CD4-positive, alpha-beta T cell (primary cell): ENCODE results near the gene SUCNR1. TPM values are rescaled to one million over a fixed set of nuclear protein-coding genes. Genes with fewer than 3 reads are reported as not detected.
"Not testable (repeated sequence)": the region's sequence is repeated elsewhere in the genome, so short reads cannot be mapped to it uniquely, and the experiment has no call there.

Source experiments
- ATAC-seq: fragments of 200-7000 bp; cut with Tn5 transposase; one replicate; pipeline ENCODE4 v1.10.0; 2022; ENCODE audit warnings: mild to moderate bottlenecking; ENCODE audit not compliant: poor library complexity
- CTCF ChIA-PET: fragments of 350-600 bp; sonication (Branson Sonifier 250); formaldehyde crosslinking; loops from one replicate; lab custom pipeline; 2021; ENCODE audit warnings: antibody characterized with exemption, inconsistent platforms; lab: Charles Lee
- POLR2A ChIA-PET: fragments of 350-600 bp; sonication (Branson Sonifier 250); formaldehyde crosslinking; loops from one replicate; lab custom pipeline; 2021; ENCODE audit warnings: antibody characterized with exemption, inconsistent platforms; lab: Charles Lee
- DNase-seq, 14 experiments: peaks; one replicate each; pipeline ENCODE4 v3.0.0-alpha.2; 2013 to 2020; ENCODE audit warnings: mixed read lengths in 2 of 14
- H3K27ac ChIP-seq, 2 donors: one replicate each; pipeline versions ENCODE4 v1.5.1 to v1.7.0; 2013; ENCODE audit warnings: low read length in 2 of 2, low read depth in 1 of 2, mild to moderate bottlenecking in 1 of 2
- H3K27me3 ChIP-seq, 2 experiments: 1 replicate in 1 of 2; 2 replicates in 1 of 2; pipeline versions ENCODE4 v1.6.1 to v1.7.0; 2013; ENCODE audit warnings: low read length in 2 of 2, control low read depth in 1 of 2, mild to moderate bottlenecking in 1 of 2, moderate library complexity in 1 of 2; ENCODE audit not compliant: insufficient read depth in 2 of 2, control insufficient read depth in 1 of 2
- H3K36me3 ChIP-seq: one replicate; pipeline ENCODE4 v1.6.1; 2013; ENCODE audit warnings: low read length, control low read depth; ENCODE audit not compliant: insufficient read depth
- H3K4me1 ChIP-seq: one replicate; pipeline ENCODE4 v1.6.1; 2013; ENCODE audit warnings: low read length, control low read depth; ENCODE audit not compliant: insufficient read depth
- H3K4me3 ChIP-seq: one replicate; pipeline ENCODE4 v1.5.1; 2013; ENCODE audit warnings: mild to moderate bottlenecking, low read length, moderate library complexity
- H3K9me3 ChIP-seq, 2 experiments: 1 replicate in 1 of 2; 2 replicates in 1 of 2; pipeline versions ENCODE4 v1.6.1 to v1.7.0; 2013; ENCODE audit warnings: low read length in 2 of 2, mild to moderate bottlenecking in 2 of 2, control low read depth in 1 of 2, moderate library complexity in 1 of 2; ENCODE audit not compliant: control insufficient read depth in 1 of 2, insufficient read depth in 1 of 2
- H3K27ac Mint-ChIP-seq: one replicate; pipeline ENCODE4 v1.8.0; 2020; ENCODE audit warnings: mixed read lengths
- H3K27me3 Mint-ChIP-seq: one replicate; pipeline ENCODE4 v1.8.0; 2021; ENCODE audit warnings: mixed read lengths
- H3K36me3 Mint-ChIP-seq: one replicate; pipeline ENCODE4 v1.8.0; 2021; ENCODE audit warnings: low read depth, mixed read lengths
- H3K4me1 Mint-ChIP-seq: one replicate; pipeline ENCODE4 v1.8.0; 2021; ENCODE audit warnings: low read depth, mixed read lengths
- H3K4me3 Mint-ChIP-seq: one replicate; pipeline ENCODE4 v1.8.0; 2020; ENCODE audit warnings: mild to moderate bottlenecking, mixed read lengths
- H3K9me3 Mint-ChIP-seq: one replicate; pipeline ENCODE4 v1.8.0; 2020; ENCODE audit warnings: mixed read lengths
- intact Hi-C, 2 experiments: fragments of 100-400 bp; cut with DNase I in 1 of 2; cut with micrococcal nuclease in 1 of 2; formaldehyde crosslinking; loops; one replicate each; pipeline versions ENCODE4 v1.15.1 to v1.9.0; 2023 to 2025; cut with DNase I, micrococcal nuclease
- total RNA-seq, 174 experiments: library from RNA in 2 of 174; stranded (reverse) in 2 of 174; gene quantifications; one replicate each; pipeline ENCODE4 v1.2.3 and lab custom pipeline; 2021 to 2026
- TF ChIP-seq, protein P1 (sequence below): fragments of 200-600 bp; IDR thresholded peaks from one replicate; pipeline ENCODE4 v1.8.0; 2022; ENCODE audit warnings: antibody characterized with exemption, mild to moderate bottlenecking

The SUCNR1 gene
- total RNA-seq, 2 experiments from 2014 or later, result not detected

DNA sequence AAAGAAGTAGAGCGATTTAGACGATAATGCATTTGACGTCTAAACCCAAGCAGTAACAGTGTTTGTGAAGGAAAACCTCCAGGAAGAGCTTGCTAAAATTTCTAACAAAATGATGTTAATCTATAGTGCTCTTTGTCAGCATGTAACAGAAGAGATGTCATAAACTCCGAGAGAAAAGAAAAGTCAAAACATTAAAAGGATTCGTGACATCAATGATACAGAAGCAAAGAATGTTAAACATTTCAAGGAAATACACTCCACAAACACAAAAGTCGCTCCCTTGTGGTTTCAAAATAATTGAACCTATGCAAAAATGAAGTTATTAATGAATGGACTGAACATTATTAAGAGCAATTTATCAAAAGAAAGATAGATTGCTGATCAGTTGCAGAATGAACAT, 31.6 kb upstream of the SUCNR1 start:
- no peaks in the 10 kb centered on the region for H3K27me3 ChIP-seq
- intact Hi-C loops, result no loop called here
- no peak overlapping the region for H3K4me3 Mint-ChIP-seq
- TF ChIP-seq, protein P1, sequence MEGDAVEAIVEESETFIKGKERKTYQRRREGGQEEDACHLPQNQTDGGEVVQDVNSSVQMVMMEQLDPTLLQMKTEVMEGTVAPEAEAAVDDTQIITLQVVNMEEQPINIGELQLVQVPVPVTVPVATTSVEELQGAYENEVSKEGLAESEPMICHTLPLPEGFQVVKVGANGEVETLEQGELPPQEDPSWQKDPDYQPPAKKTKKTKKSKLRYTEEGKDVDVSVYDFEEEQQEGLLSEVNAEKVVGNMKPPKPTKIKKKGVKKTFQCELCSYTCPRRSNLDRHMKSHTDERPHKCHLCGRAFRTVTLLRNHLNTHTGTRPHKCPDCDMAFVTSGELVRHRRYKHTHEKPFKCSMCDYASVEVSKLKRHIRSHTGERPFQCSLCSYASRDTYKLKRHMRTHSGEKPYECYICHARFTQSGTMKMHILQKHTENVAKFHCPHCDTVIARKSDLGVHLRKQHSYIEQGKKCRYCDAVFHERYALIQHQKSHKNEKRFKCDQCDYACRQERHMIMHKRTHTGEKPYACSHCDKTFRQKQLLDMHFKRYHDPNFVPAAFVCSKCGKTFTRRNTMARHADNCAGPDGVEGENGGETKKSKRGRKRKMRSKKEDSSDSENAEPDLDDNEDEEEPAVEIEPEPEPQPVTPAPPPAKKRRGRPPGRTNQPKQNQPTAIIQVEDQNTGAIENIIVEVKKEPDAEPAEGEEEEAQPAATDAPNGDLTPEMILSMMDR, result no peak
- POLR2A ChIA-PET, result no interaction called here
- peaks cover 6% of the 10 kb centered on the region for H3K27me3 Mint-ChIP-seq
- H3K36me3 Mint-ChIP-seq, result no peaks in the 10 kb centered on the region
- no peak overlapping the region for H3K27ac Mint-ChIP-seq
- no peaks in the 10 kb centered on the region for H3K4me1 ChIP-seq
- no peak for ATAC-seq
- no peaks in the 10 kb centered on the region for H3K9me3 Mint-ChIP-seq
- no peak overlapping the region for H3K4me3 ChIP-seq
- no peak for DNase-seq
- no peaks in the 10 kb centered on the region for H3K9me3 ChIP-seq
- H3K4me1 Mint-ChIP-seq, result no peaks in the 10 kb centered on the region
- CTCF ChIA-PET, result no interaction called here
- no peaks in the 10 kb centered on the region for H3K36me3 ChIP-seq
- H3K27ac ChIP-seq, result no peak overlapping the region

DNA sequence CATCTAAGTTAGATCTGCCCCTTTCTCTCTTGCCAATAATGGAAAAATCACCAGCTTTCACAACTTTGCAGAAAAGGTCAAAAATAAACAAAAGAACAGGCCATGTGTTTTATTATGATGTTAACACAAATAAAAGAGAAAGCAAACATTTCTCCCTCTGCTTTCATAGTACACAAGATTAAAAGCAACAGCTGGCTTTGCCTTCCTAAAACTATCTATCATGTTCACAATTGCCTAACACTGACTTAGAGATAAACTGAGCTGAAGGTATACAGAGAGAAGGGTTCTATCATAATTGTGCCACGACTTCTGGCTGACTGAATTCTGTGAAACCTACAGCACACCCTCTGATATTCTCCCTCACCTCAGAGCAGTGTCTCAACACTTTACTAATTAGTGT, 30.2 kb upstream of the SUCNR1 start:
- no peaks in the 10 kb centered on the region for H3K36me3 Mint-ChIP-seq
- no peaks in the 10 kb centered on the region for H3K4me1 Mint-ChIP-seq
- Histone ChIP-seq H3K9me3 (no peaks in the 10 kb centered on the region), H3K27ac (no peak overlapping the region), H3K4me3 (no peak overlapping the region), H3K27me3 (no peaks in the 10 kb centered on the region), H3K36me3 (no peaks in the 10 kb centered on the region), H3K4me1 (no peaks in the 10 kb centered on the region)
- H3K27me3 Mint-ChIP-seq, result no peaks in the 10 kb centered on the region
- intact Hi-C loops, result no loop called here
- DNase-seq, result no peak
- H3K4me3 Mint-ChIP-seq, result no peak overlapping the region
- POLR2A ChIA-PET, result no interaction called here
- CTCF ChIA-PET, result no interaction called here
- TF ChIP-seq, protein P1, result no peak
- ATAC-seq, result no peak
- H3K9me3 Mint-ChIP-seq, result no peaks in the 10 kb centered on the region
- no peak overlapping the region for H3K27ac Mint-ChIP-seq

DNA sequence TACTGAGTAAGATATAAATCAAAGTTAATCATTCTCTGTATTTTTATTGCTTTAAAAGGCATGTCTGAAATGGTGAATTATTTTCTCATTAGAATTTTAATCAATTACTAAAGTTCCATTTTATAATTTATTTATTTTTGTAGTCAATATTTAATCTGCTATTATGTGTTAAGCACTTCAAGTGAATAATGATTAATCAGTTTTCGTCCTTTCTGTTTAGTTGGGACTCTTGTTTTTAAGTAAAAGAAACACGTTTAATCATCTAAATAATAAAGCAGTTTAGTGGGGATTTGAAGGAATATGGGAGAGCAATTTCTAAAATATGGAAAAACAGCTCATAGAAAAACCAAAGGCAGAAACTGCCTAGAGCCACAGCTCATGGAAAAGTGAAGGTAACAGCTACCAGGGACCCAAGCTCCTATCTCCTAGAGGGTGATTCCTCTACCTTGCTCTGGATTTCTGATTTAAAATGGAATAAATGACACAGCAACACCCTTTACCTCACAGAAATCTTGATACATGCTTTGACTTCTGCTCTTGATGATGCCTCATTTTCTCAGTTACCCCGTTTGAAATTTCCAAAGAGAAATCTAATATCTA, 28.0 kb upstream of the SUCNR1 start:
- TF ChIP-seq, protein P1, result no peak

DNA sequence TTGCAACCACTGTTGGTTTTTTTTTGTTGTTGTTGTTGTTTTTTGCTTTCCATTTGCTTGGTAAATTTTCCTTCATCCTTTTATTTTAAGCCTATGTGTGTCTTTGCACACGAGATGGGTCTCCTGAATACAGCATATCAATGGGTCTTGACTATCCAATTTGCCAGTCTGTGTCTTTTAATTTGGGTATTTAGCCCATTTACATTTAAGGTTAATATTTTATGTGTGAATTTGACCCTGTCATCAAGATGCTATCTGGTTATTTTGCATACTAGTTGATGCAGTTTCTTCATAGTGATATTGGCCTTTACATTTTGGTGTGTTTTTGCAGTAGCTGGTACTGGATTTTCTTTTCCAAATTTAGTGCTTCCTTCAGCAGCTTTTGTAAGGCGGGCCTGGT, 23.4 kb upstream of the SUCNR1 start:
- CTCF ChIA-PET, H3K27me3 Mint-ChIP-seq, H3K36me3 ChIP-seq, H3K27ac ChIP-seq, H3K9me3 Mint-ChIP-seq, H3K4me3 Mint-ChIP-seq, POLR2A ChIA-PET, ATAC-seq, H3K4me1 Mint-ChIP-seq, H3K36me3 Mint-ChIP-seq, H3K4me1 ChIP-seq, H3K27me3 ChIP-seq, DNase-seq, H3K4me3 ChIP-seq, H3K27ac Mint-ChIP-seq, intact Hi-C loops: not testable (repeated sequence)
- peaks cover 0 to 11% of the 10 kb centered on the region in 2 experiments for H3K9me3 ChIP-seq

More for the DNA sequence above, 28.0 kb upstream of the SUCNR1 start:
- DNase-seq, result no peak
- H3K36me3 ChIP-seq, result no peaks in the 10 kb centered on the region
- intact Hi-C loops, result no loop called here
- ChIA-PET POLR2A (no interaction called here), CTCF (no interaction called here)
- H3K27me3 Mint-ChIP-seq, result no peaks in the 10 kb centered on the region
- H3K27ac ChIP-seq, result no peak overlapping the region
- H3K9me3 ChIP-seq, result no peaks in the 10 kb centered on the region
- no peaks in the 10 kb centered on the region for H3K4me1 Mint-ChIP-seq
- no peaks in the 10 kb centered on the region for H3K36me3 Mint-ChIP-seq
- H3K4me3 ChIP-seq, result no peak overlapping the region
- H3K27me3 ChIP-seq, result no peaks in the 10 kb centered on the region
- no peak overlapping the region for H3K27ac Mint-ChIP-seq
- ATAC-seq, result no peak
- H3K9me3 Mint-ChIP-seq, result peaks cover under 1% of the 10 kb centered on the region
- H3K4me3 Mint-ChIP-seq, result no peak overlapping the region
- H3K4me1 ChIP-seq, result no peaks in the 10 kb centered on the region
